Activated CD8-positive, alpha-beta memory T cell treated with anti-CD3 and anti-CD28 coated beads, Interleukin-2, amount 50 U/mL, for 24 hours (primary cell): ENCODE measurements around the gene SYNPO.

ENCODE experiments used
- DNase-seq: peaks from one replicate; pipeline ENCODE4 v3.0.0-alpha.2; 2020; ENCODE audit errors: extremely low read depth

SYNPO gene

DNA sequence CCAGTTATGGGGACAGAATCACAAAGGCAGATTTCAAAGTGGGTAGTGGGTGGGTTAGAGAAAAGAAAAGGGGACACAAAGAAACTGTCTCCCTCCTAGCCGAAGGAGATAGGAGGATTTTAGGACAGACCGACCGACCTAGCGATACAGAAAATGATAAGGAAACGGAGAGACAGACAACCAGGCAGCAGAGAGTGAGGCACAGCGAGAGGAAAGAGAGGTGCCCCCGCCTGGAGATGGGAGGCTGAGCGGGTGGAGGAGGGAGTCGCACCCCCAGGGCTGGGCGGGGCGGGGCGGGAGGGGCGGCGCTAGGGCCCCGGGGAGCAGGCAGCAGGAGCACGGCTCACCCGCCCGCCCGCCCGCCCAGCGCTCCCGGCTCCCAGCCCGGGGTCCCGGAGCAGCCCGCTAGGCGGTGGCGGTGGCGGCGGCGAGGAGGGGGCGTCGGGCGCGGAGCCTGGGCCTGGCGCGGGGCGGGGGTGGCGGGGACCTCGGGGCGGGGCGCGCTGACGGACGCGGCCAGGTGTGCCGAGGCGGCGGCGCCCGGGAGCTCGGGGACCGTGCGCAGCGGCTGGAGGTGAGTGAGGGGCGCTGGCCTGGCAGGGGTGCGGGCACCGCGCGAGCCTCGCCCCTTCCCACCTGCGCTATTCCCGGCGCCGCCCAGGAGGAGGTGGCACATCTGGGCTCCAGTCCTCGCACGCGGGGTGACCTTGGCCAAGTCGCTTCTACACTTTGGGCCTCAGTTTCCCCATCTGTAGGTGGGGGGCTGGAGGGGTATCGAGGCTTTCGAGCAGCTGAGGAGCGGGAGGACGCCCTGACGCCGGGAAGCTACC lies 15.9 kb upstream of the SYNPO start:
- DNase-seq, result no peak

DNA sequence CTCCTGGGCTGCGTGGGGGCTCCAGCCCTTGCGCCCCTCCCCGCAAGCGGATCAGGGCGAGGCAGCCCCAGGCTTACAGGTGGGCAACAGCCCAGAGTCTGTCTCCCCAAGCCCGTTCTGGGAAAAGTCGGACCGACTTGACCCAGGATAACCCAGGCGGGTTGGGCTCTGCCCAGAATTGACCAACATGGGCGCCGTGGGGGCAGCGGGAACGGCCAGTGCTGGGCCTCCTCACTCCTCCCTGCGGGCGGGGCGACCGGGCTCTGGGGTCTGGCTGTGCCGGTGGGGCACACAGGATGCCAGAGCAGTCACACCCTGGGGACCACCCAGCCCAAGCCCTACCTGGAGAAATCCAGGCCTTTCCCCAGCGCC lies 15.3 kb upstream of the SYNPO start:
- DNase-seq, result no peak

DNA sequence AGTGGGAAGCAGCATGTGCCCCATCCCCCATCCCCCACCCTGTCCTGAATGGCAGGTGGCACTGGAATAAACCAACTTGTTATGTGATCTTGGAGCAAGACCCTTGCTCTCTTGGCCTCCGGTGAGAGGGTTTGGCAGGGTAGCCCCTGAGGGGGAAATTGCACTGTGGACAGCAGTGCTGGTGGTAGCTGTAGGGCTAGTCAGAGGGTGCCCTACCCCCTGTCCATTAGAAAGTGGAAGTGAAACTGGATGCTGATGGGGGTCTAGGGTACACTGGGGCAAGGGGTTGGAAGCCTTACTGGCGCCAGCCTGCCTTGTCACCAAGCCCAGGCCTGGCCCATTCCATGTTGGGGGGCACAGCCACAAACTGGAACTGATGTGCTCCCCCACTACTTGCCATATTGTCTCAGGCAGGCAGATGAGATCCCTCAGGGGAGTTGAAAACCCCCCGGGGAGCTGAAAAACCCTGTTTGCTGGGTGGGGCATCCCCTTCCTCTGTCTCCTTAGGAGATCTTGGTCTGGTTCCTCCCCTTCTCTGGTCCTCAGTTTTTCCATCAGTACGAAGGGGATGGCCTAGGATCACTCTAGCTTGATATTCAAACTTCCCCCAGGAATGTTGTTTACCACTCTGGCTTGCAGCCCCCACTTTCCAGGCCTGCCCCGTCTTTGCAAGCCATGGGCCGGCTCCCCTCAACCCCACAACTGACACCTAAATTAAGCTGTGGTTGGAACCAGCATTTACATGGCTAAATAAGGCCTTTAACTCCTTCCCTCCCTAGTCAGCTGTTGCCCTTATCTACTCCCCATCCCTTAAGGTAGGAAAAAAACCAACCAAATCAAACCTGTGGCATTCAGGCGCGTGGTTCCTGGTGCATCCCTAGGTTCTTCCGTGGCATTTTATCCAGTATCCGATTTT lies 14.4 kb upstream of the SYNPO start:
- no peak for DNase-seq

DNA sequence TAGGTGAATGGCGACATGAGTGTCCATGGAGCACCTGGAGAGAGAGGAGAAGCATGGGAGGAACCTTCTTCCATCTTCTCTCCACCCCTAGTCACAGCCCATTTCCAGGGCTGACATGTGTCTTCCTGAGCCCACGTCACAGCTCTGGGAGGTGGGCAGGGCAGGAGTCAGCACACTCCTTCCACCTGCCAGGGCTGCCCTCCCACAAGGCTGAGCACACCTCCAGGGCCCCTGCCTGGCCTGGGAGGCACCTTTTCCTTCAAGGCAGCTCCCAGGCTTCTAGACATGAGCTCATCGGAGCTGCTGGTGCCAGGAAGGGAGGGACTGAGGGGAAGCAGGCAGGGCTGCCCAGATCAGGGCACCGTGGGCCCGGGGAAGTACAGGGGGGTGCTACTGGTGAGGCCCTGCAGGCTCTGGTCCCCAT lies 13.6 kb upstream of the SYNPO start:
- DNase-seq, result no peak

DNA sequence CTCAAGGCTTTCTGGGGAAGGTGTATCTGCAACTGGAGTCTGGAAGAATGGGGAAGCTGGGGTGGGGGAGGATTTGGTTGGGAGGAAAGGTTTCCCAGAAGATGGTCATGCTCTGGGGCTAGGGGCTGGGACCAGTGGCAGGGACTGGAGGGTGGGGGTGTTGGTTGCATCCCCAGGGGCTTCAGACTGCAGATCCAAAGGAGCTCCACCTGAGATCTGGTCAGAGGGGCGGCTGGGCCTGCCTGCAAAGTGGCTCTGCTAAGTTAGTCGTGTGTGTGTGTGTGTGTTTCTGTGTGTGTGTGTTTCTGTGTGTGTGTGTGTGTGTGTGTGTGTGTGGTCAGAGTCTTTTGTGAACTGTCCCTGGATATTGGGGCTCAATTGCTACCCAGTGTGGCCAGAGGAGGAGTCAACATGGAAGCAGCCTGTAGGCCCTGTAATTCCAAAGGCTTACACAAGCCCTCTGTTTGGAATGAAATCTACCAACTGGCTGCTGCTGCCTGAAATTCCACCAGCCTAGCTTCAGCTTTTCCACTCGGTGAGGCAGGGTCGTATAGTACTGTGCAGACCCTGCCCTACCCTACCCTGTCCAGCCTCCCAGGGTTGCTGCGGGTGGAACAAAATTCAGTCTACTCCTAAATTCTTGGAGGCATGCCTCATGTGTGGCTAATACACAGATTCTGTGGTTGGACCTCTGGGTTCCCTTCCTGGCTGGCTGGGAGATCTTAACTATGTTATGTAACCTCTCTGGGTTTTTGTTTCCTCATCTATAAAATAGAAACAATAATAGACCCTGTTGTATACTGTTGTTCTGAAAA lies 12.5 kb upstream of the SYNPO start:
- no peak for DNase-seq

GRCh38 chr5:150628936-150629485 lies 11.4 kb upstream of the SYNPO start:
- DNase-seq, result no peak

GRCh38 chr5:150630016-150630415 lies 10.4 kb upstream of the SYNPO start:
- no peak for DNase-seq

GRCh38 chr5:150630461-150631325 lies 9.8 kb upstream of the SYNPO start:
- DNase-seq, result no peak

DNA sequence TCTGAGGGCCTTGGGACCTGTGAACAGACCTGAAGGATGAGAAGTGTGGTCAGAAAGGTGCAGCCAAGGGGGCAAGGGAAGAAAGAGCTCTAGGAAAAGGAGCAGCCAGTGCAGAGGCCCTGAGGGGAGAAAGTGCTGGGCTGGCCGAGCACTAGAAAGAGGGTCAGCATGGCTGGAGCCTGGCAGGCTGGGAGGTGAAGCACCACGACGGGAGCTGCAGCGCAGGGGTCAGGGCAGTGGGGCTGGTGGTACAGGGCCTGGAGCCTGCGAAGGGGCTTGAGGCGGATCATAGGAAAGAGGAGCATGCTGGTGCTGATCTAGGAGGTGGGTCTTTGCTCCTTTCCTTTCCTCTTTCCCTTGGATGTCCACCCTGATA lies 9.1 kb upstream of the SYNPO start:
- no peak for DNase-seq

GRCh38 chr5:150632305-150633160 lies 7.9 kb upstream of the SYNPO start:
- no peak for DNase-seq

GRCh38 chr5:150633429-150633828 lies 7.0 kb upstream of the SYNPO start:
- no peak for DNase-seq

DNA sequence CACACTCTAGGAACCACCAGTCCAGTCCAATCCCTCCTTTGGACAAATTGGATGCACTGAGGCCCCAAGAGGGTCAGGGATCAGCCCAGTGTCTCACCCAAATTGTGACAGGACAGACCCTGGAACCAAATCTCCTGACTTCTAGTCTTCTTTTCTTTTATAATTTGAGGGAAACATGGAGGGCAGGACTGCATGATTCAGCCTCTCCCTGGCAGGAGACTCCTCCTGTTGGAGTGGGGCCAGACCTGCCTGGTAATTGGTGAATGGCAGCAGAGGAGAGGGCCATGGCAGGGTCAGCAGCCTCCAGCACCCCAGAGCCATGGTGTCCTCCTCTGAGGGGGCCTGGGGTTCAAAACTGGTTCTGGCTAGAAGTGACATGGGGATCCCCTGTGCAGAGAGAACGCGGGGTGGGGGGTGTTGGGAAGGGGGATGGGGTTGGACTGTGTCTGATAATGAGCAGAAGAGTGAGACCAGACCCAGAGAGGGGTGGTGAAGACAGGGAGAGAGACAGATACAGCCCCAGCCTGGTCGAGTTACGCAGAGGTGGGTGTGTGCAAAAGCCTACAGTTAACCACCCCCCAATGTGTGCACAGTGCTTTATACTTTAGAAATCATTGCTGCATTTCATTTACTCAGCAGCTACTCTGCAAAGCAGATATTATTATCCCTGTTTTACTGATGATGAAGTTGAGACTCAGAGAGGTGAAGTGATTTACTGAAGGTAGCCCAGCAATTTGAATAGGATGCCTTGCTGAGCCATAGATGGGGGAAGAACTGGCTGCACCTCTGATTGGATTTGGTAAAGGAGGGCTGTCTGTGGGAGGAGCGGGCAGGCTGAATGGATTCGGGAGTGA lies 3.8 kb upstream of the SYNPO start:
- no peak for DNase-seq

DNA sequence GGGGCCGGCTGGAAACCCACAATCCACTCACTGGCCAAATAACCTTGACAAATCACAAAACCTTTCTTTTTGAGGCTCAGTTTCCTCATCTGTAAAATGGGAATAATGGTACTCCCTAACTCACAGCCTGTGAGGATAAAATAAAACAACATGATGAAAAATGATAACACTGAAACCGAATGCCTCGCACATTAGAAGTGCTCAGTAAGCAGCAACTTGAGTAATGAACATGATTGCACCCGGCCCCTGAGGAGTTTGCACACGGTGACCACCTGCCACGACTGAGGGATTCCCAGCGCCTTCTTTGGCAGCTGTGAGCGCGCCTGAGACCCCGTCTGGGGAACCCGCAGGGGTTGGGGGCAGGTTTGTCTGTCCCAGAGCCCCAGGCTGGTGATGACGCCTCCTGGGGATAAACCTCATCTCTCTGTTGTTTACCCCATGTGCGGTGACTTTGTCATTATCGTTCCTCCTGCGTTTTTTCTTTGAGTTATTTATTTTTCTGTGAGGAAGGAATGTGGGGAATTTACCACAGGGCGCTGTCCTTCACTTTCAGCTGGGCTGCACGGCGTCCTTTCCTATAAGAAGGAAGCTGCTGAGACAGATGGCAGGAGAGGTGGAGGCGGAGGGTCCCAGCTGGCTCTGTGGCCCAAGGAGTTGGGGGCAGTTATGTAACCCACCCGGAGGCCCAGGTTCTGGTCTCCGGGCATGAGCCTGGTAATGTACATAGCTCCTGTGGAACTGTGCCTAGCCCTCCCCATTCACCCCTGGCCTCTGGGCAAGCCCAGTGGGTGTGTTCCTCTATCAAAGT lies 3.0 kb upstream of the SYNPO start:
- no peak for DNase-seq

GRCh38 chr5:150638053-150638444 lies 2.4 kb upstream of the SYNPO start:
- no peak for DNase-seq

DNA sequence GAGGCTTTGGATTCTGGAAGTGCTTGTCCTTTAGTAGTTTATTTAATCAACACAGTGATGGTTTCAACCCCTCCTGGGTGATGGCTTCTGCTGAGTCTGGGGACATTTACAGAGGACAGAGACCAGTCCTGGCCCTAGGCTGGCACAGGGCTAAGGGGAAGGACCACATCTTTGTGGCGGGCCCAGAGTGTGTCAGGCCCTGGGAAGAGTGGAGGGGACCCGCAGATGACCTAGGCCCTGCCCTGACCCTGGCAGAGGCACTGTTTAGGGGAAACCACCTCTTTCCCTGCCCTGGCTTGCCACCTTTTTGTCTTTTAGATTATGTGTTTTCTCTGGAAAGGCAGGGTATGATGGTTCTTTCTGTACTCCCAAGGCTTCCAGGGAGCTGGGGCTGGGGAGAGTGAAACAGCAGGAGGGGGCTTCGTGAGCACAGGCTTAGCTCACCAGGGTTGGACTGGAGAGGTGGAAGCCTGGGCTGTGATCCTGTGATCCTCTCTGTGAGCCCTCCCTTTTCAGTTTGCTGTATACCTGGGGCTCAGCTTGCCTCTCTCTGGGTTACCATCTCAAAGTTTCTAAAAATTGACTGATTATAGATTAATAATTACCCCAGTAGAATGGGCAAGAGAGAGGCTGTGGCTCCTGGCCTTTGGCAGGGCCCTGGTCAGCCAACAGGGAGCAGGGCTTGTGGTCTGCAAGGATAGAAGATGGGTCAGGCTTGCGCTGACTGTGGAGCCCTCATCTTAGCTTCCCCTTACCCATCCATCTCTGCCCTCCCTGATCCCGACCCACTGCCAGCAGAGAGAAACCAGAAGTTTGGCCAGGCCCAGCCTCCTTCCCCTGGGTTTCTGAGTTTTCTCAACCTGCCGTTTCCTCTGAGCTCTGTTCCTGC lies 1.7 kb upstream of the SYNPO start:
- DNase-seq, result no peak

DNA sequence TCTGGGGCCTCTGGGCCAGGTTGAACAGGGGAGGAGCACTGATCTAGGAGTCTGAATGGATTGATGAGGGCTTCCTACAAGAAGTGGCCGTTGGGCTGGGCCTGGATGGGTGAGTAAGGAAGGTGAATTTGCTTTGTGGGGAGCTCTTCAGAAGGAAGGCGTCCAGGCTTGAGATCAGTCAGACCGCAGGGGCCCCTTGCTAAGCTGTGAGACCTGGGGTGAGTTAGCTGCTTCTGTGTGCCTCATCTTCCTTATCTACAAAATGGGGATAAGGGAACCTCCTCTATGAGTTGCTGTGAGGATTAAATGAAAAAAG lies 1.1 kb upstream of the SYNPO start:
- no peak for DNase-seq

DNA sequence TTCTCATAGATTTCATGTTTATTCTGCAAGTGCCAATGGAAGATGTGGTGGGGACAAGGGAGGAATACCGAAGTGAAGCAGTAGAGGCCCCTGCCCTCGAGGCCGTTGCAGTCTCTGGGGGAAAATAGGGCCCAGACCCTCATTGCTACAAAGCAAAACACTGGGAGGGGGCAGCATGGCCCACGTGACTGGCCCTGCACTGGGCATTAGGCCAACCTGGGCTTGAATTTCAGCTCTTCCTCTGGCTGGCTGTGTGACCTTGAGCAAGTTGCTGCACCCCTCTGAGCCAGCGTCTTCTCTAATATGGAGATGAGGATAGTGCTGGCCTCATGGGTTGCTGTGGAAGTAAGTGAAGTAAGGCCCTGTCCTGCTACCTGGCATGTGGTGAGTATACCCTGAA lies 709 bp upstream of the SYNPO start:
- DNase-seq, result no peak
